ENCODE data around the gene MAP4K5.
"Not testable (repeated sequence)": the region's sequence is repeated elsewhere in the genome, so short reads cannot be mapped to it uniquely, and the experiment has no call there.

- not testable (repeated sequence) for TF ChIP-seq POLR2A, CTCF (IDR thresholded peaks at IDR 0.05)
These were observed 20.4 kb upstream of the MAP4K5 start for GRCh38 chr14:50552796-50553195.
